DMS153 treated with DMSO at 0.1 percent for 48 hours (cell line): ENCODE measurements around the gene EPHB1.

Source experiments
- DNase-seq: peaks from one replicate; lab custom pipeline; 2025; ENCODE audit not compliant: unreplicated experiment; lab: John Stamatoyannopoulos, UW

Gene EPHB1

GRCh38 chr3:135148398-135149020 lies 353.4 kb downstream of the EPHB1 start:
- DNase-seq = no peak

GRCh38 chr3:135149707-135150681 lies 354.9 kb downstream of the EPHB1 start:
- DNase-seq = no peak

- no peak for DNase-seq
These were observed 359.1 kb downstream of the EPHB1 start for GRCh38 chr3:135154186-135154585.

GRCh38 chr3:135155228-135155627 lies 360.2 kb downstream of the EPHB1 start:
- DNase-seq = no peak

GRCh38 chr3:135155791-135156190 lies 360.7 kb downstream of the EPHB1 start:
- DNase-seq = no peak

GRCh38 chr3:135157045-135157740 lies 362.1 kb downstream of the EPHB1 start:
- no peak for DNase-seq

- DNase-seq = no peak
These were observed 363.5 kb downstream of the EPHB1 start for GRCh38 chr3:135158520-135158919.

GRCh38 chr3:135159681-135160247 lies 364.7 kb downstream of the EPHB1 start:
- DNase-seq = no peak

- DNase-seq = no peak
These were observed 366.4 kb downstream of the EPHB1 start for GRCh38 chr3:135161425-135161824.

- DNase-seq = no peak
These were observed 368.6 kb downstream of the EPHB1 start for GRCh38 chr3:135163701-135164100.

- DNase-seq = no peak
These were observed 370.2 kb downstream of the EPHB1 start for GRCh38 chr3:135165260-135165659.

GRCh38 chr3:135166266-135166825 lies 371.3 kb downstream of the EPHB1 start:
- DNase-seq = no peak

GRCh38 chr3:135168822-135169221 lies 373.8 kb downstream of the EPHB1 start:
- no peak for DNase-seq

- no peak for DNase-seq
These were observed 374.6 kb downstream of the EPHB1 start for GRCh38 chr3:135169651-135170050.

- no peak for DNase-seq
These were observed 375.7 kb downstream of the EPHB1 start for GRCh38 chr3:135170732-135171131.

- DNase-seq = no peak
These were observed 377.3 kb downstream of the EPHB1 start for GRCh38 chr3:135172191-135172869.

GRCh38 chr3:135175728-135176277 lies 380.7 kb downstream of the EPHB1 start:
- DNase-seq = no peak

- no peak for DNase-seq
These were observed 381.8 kb downstream of the EPHB1 start for GRCh38 chr3:135176881-135177280.

- DNase-seq = no peak
These were observed 383.5 kb downstream of the EPHB1 start for GRCh38 chr3:135178566-135178965.

- DNase-seq = no peak
These were observed 386.3 kb downstream of the EPHB1 start for GRCh38 chr3:135181408-135181807.
